Keratinocyte (primary cell): ENCODE measurements around the gene SURF1. TPM values are rescaled to one million over a fixed set of nuclear protein-coding genes. Genes with fewer than 3 reads are reported as not detected.

Source experiments
- DNase-seq: peaks from one replicate; pipeline ENCODE4 v3.0.0-alpha.2; 2011; ENCODE audit warnings: low read depth, missing footprints, low spot score
- FAIRE-seq: peaks from 2 replicates; lab custom pipeline; 2011; peaks lifted over from hg19 to GRCh38; lab: Jason Lieb, UNC
- H2AFZ ChIP-seq: 2 replicates; pipeline ENCODE4 v1.6.0; 2012; ENCODE audit warnings: low read length, control low read depth, inconsistent platforms; ENCODE audit not compliant: control insufficient read depth
- H3K27ac ChIP-seq: 2 replicates; pipeline ENCODE4 v1.5.1; 2011; ENCODE audit warnings: low read length; ENCODE audit not compliant: control insufficient read depth, insufficient read depth
- H3K27me3 ChIP-seq: 3 replicates; pipeline ENCODE4 v1.6.0; 2011; ENCODE audit warnings: low read length; ENCODE audit not compliant: control insufficient read depth, insufficient read depth; ENCODE audit errors: extremely low read depth
- H3K36me3 ChIP-seq, 2 experiments: 2 replicates in 1 of 2; 3 replicates in 1 of 2; pipeline ENCODE4 v1.5.1; 2011; ENCODE audit warnings: low read length in 2 of 2, mild to moderate bottlenecking in 1 of 2; ENCODE audit not compliant: control insufficient read depth in 2 of 2, insufficient read depth in 2 of 2; ENCODE audit errors: extremely low read depth in 1 of 2
- H3K4me1 ChIP-seq: 3 replicates; pipeline ENCODE4 v1.5.1; 2011; ENCODE audit warnings: low read length; ENCODE audit not compliant: control insufficient read depth, insufficient read depth; ENCODE audit errors: extremely low read depth
- H3K4me2 ChIP-seq: 3 replicates; pipeline ENCODE4 v1.6.0; 2011; ENCODE audit warnings: low read depth, low read length; ENCODE audit not compliant: control insufficient read depth, insufficient read depth; ENCODE audit errors: extremely low read depth
- H3K4me3 ChIP-seq, 3 experiments: fragments of 200-600 bp in 1 of 3; sonication (generic) in 1 of 3; 2 replicates in 2 of 3; 3 replicates in 1 of 3; pipeline ENCODE4 v1.5.1; 2011 to 2016; ENCODE audit warnings: low read length in 3 of 3, mild to moderate bottlenecking in 3 of 3, control low read depth in 2 of 3, inconsistent platforms in 1 of 3, low read depth in 1 of 3, mixed read lengths in 1 of 3, mixed run types in 1 of 3, moderate library complexity in 1 of 3; ENCODE audit not compliant: control insufficient read depth in 2 of 3, insufficient read depth in 2 of 3; ENCODE audit errors: extremely low read depth in 1 of 3
- H3K79me2 ChIP-seq: 2 replicates; pipeline ENCODE4 v1.6.0; 2012; ENCODE audit warnings: low read length; ENCODE audit not compliant: control insufficient read depth, insufficient read depth
- H3K9ac ChIP-seq: 3 replicates; pipeline ENCODE4 v1.6.0; 2011; ENCODE audit warnings: low read length; ENCODE audit not compliant: control insufficient read depth, insufficient read depth; ENCODE audit errors: extremely low read depth
- H3K9me1 ChIP-seq: 3 replicates; pipeline ENCODE4 v1.6.0; 2011; ENCODE audit warnings: low read length; ENCODE audit not compliant: control insufficient read depth, insufficient read depth; ENCODE audit errors: extremely low read depth
- H3K9me3 ChIP-seq: 2 replicates; pipeline ENCODE4 v1.5.1; 2012; ENCODE audit warnings: low read depth, low read length; ENCODE audit not compliant: control insufficient read depth
- H4K20me1 ChIP-seq: 3 replicates; pipeline ENCODE4 v1.6.0; 2011; ENCODE audit warnings: low read length; ENCODE audit not compliant: control insufficient read depth, insufficient read depth; ENCODE audit errors: extremely low read depth
- CTCF ChIP-seq, 3 experiments: IDR thresholded peaks in 1 of 3; conservative IDR thresholded peaks in 1 of 3; optimal IDR thresholded peaks in 1 of 3; 2 replicates in 2 of 3; 3 replicates in 1 of 3; pipeline versions ENCODE3 to v1.5.1; 2011; ENCODE audit warnings: low read length in 3 of 3, mild to moderate bottlenecking in 3 of 3, moderate library complexity in 2 of 3, control low read depth in 1 of 3, inconsistent platforms in 1 of 3; ENCODE audit not compliant: insufficient read depth in 2 of 3; ENCODE audit errors: extremely low read depth in 1 of 3
- EZH2 ChIP-seq: IDR thresholded peaks from one replicate; pipeline ENCODE4 v1.6.1; 2012; ENCODE audit warnings: inconsistent platforms, mild to moderate bottlenecking, low read length, moderate library complexity
- dilution Hi-C: fragments of 300-500 bp; cut with MboI; formaldehyde crosslinking; loops from one replicate; pipeline ENCODE4 v1.7.0; 2020; ENCODE audit warnings: low sequenced_read_pairs; ENCODE audit not compliant: extremely low pct_ligation_motif_present
- polyA plus RNA-seq, 5 experiments: library from polyadenylated mRNA; depleted of rRNA in 3 of 5; stranded (reverse) in 3 of 5; stranded (forward) in 1 of 5; unstranded in 1 of 5; fragments of >200 nt; gene quantifications; 1 replicate in 1 of 5; 2 replicates in 3 of 5; 3 replicates in 1 of 5; pipeline versions ENCODE4 v1.2.1 to v1.2.3, GENCODE V29; 2011 to 2012; ENCODE audit warnings: missing spikeins in 2 of 5, low read depth in 1 of 5, low replicate concordance in 1 of 5

SURF1 gene
- polyA plus RNA-seq, 1 donor (not counting 4 experiments of a cell fraction or from before 2014, with no cell fraction given) = 31.1 TPM

GRCh38 chr9:133360400-133361393, 4.4 kb upstream of the SURF1 start:
- Histone ChIP-seq H3K4me3 (no peak overlapping the region), H3K36me3 (peaks cover 31 to 41% of the 10 kb centered on the region in 2 experiments), H3K27me3 (no peaks in the 10 kb centered on the region), H3K9ac (no peak overlapping the region), H3K9me1 (no peaks in the 10 kb centered on the region), H4K20me1 (peaks cover 4% of the 10 kb centered on the region), H3K27ac (no peak overlapping the region), H3K9me3 (no peaks in the 10 kb centered on the region), H2AFZ (no peak overlapping the region), H3K4me2 (no peak overlapping the region), H3K4me1 (peaks cover 50% of the 10 kb centered on the region), H3K79me2 (peaks cover 29% of the 10 kb centered on the region)
- DNase-seq = no peak
- FAIRE-seq = no peak
- TF ChIP-seq CTCF (optimal IDR thresholded peaks at IDR 0.05 in 1 of 3, IDR thresholded peaks at IDR 0.05 in 1 of 3, conservative IDR thresholded peaks at IDR 0.05 in 1 of 3; ENCODE audit: extremely low read depth in 1 of 3, insufficient read depth in 2 of 3, low read length in 3 of 3) = no peak
- no peak for TF ChIP-seq EZH2
- dilution Hi-C loops = no loop called here

- H4K20me1 ChIP-seq = no peaks in the 10 kb centered on the region
These were observed 3.3 kb upstream of the SURF1 start for GRCh38 chr9:133359399-133360175.

More at GRCh38 chr9:133359399-133360175, 3.3 kb upstream of the SURF1 start:
- no peak overlapping the region for H3K27ac ChIP-seq
- no peak overlapping the region for H2AFZ ChIP-seq
- peaks cover 47% of the 10 kb centered on the region for H3K4me1 ChIP-seq
- no peak overlapping the region for H3K9ac ChIP-seq
- no peaks in the 10 kb centered on the region for H3K9me3 ChIP-seq
- no peak for DNase-seq
- FAIRE-seq = no peak
- peaks cover 34% of the 10 kb centered on the region for H3K79me2 ChIP-seq
- no peak overlapping the region for H3K4me2 ChIP-seq
- no peak overlapping the region for H3K4me3 ChIP-seq
- no peaks in the 10 kb centered on the region for H3K27me3 ChIP-seq
- TF ChIP-seq EZH2 (no peak), CTCF (optimal IDR thresholded peaks at IDR 0.05 in 1 of 3, IDR thresholded peaks at IDR 0.05 in 1 of 3, conservative IDR thresholded peaks at IDR 0.05 in 1 of 3; ENCODE audit: extremely low read depth in 1 of 3, insufficient read depth in 2 of 3, low read length in 3 of 3) (peak in 2 of 3 experiments; percentile 44 to 51)
- peaks cover 31 to 33% of the 10 kb centered on the region in 2 experiments for H3K36me3 ChIP-seq
- dilution Hi-C loops = no loop called here
- H3K9me1 ChIP-seq = no peaks in the 10 kb centered on the region
